Mesodermal cell (in vitro differentiated cells): Measurements from ENCODE around the gene LRRC40.
"Not testable (repeated sequence)": the region's sequence is repeated elsewhere in the genome, so short reads cannot be mapped to it uniquely, and the experiment has no call there.

Source experiments
- H3K27ac ChIP-seq: 2 replicates; pipeline ENCODE4 v1.7.0; 2013; ENCODE audit warnings: mild to moderate bottlenecking, low read depth, low read length, moderate library complexity; ENCODE audit not compliant: severe bottlenecking
- H3K36me3 ChIP-seq: 2 replicates; pipeline ENCODE4 v1.7.1; 2013; ENCODE audit warnings: mild to moderate bottlenecking, low read length, moderate library complexity; ENCODE audit not compliant: control insufficient read depth, insufficient read depth
- H3K4me1 ChIP-seq: one replicate; pipeline ENCODE4 v1.7.1; 2013; ENCODE audit warnings: mild to moderate bottlenecking, low read length; ENCODE audit not compliant: insufficient read depth, control insufficient read depth, poor library complexity, severe bottlenecking
- H3K4me3 ChIP-seq: 2 replicates; pipeline ENCODE4 v1.7.0; 2013; ENCODE audit warnings: low read length, control low read depth, mild to moderate bottlenecking; ENCODE audit not compliant: insufficient read depth, poor library complexity, severe bottlenecking; ENCODE audit errors: extremely low read depth
- H3K9me3 ChIP-seq: 2 replicates; pipeline ENCODE4 v1.7.1; 2013; ENCODE audit warnings: mild to moderate bottlenecking, low read length, moderate library complexity; ENCODE audit not compliant: control insufficient read depth
- WGBS, 2 experiments: methylation state at CpG; one replicate each; pipeline ENCODE4 v1.1.5; 2013; ENCODE audit warnings: missing lambda C conversion rate in 2 of 2; ENCODE audit not compliant: insufficient coverage in 2 of 2; 5-methylcytosine and 5-hydroxymethylcytosine counted together

Gene LRRC40

DNA sequence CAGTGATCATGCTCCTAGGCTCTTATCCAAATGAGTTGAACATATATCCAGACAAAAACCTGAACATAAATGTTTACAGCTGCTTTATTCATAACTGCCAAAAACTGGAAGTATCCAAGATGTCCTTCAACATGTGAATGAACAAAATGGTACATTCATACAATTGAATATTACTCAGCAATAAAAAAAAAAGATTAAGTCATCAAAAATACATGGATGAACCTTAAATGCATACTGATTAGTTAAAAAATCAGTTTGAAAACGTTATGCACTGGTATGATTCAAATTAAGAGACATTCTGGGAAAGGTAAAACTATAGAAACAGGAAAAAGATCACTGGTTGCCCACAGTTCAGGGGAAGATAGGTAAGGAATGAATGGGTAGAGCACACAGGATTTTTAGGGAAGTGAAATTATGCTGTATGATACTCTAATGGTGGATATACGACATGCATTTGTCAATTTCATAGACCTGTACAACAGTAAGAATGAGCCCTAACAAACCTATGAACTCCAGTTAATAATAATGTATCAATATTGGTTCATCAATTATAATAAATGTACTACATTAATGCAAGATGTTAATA, 3.1 kb downstream of the LRRC40 start:
- no peak overlapping the region for H3K27ac ChIP-seq
- no peaks in the 10 kb centered on the region for H3K9me3 ChIP-seq
- peaks cover 6% of the 10 kb centered on the region for H3K36me3 ChIP-seq
- WGBS, 2 experiments, result 40 to 57% methylated on average over 1 of the region's 2 CpGs
- peaks cover 5% of the 10 kb centered on the region for H3K4me1 ChIP-seq
- H3K4me3 ChIP-seq, result no peak overlapping the region

DNA sequence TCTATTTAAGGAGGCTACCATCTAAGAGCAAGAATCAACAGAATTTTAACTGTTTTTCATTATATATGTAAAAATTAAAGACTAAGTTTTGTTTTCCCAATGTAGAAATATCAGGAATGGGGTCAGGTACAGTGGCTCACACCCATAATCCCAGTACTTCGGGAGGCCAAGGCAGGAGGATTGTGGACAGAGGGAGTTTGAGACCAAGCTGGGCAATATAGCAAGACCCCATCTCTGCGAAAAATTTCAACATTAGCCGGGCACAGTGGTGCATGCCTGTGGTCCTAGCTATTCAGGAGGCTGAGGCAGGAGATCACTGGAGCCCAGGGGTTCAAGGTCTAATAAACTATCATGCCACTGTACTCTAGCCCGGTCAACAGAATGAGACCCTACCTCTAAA, 5.3 kb downstream of the LRRC40 start:
- peaks cover 4% of the 10 kb centered on the region for H3K36me3 ChIP-seq
- H3K9me3 ChIP-seq, result no peaks in the 10 kb centered on the region
- WGBS, 2 experiments, result 100% methylated on average over 1 of the region's 4 CpGs
- no peak overlapping the region for H3K4me3 ChIP-seq
- H3K27ac ChIP-seq, result no peak overlapping the region
- peaks cover 5% of the 10 kb centered on the region for H3K4me1 ChIP-seq

DNA sequence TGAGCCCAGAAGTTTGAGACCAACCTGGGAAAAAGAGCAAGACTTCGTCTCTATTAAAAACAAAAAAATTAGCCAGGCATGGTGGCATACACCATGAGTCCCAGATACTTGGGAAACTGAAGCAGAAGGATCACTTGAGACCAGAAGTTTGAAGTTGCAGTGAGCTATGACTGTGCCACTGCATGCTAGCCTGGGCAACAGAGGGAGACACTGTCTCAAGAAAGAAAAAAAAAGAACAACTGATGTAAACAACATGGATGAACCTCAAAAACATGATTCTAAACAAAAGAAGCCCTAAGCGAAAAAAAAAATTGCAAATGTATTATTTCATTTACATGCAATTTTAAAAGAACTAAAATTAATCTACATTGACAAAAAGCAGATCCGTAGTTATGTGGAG, 9.0 kb downstream of the LRRC40 start:
- Histone ChIP-seq H3K36me3 (peaks cover 4% of the 10 kb centered on the region), H3K27ac (no peak overlapping the region), H3K4me3 (no peak overlapping the region), H3K9me3 (no peaks in the 10 kb centered on the region), H3K4me1 (no peaks in the 10 kb centered on the region)
- whole genome bisulfite sequencing, 2 experiments, result 78% methylated on average over 1 of the region's 3 CpGs; no CpG with 5 or more reads in 1 of the 2 experiments

DNA sequence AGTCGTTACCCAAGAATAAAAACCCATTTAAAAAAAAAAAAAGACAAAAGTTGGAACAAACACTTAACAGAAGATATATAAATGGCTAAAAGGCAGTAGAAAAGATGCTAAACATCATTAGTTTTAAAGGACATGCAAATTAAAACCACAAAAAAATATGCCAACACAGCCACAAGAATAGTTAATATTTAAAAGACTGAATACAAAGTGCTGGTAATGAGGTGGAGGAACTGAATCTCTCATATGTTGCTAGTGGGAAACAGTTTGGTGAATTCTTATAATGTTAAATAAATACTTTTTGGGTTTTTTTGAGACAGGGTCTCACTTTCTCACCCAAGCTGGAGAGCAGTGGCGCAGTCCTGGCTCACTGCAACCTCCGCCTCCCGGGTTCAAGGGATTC, 10.0 kb downstream of the LRRC40 start:
- H3K36me3 ChIP-seq, result no peaks in the 10 kb centered on the region
- no peak overlapping the region for H3K27ac ChIP-seq
- H3K4me1 ChIP-seq, result no peaks in the 10 kb centered on the region
- no peak overlapping the region for H3K4me3 ChIP-seq
- H3K9me3 ChIP-seq, result no peaks in the 10 kb centered on the region
- WGBS, 2 experiments, result 100% methylated on average over 3 of the region's 4 CpGs

DNA sequence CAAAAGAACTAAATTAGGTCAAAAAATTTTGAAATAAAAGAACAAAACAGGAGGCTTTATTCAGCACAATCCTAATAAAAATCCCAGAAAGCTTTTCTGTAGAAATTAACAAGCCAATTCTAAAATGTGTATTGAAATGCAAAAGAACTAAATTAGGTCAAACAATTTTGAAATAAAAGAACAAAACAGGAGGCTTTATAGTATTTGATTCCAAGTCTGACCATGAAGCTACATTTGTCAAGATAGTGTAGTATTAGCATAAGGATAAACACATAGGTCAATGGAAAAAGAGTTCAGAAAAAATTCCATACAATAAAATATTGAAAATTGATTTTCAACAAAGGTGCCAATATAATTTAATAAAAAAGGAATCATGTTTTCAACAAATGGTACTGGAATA, 10.8 kb downstream of the LRRC40 start:
- Histone ChIP-seq H3K9me3 (no peaks in the 10 kb centered on the region), H3K4me1 (no peaks in the 10 kb centered on the region), H3K36me3 (no peaks in the 10 kb centered on the region), H3K4me3 (no peak overlapping the region), H3K27ac (no peak overlapping the region)

DNA sequence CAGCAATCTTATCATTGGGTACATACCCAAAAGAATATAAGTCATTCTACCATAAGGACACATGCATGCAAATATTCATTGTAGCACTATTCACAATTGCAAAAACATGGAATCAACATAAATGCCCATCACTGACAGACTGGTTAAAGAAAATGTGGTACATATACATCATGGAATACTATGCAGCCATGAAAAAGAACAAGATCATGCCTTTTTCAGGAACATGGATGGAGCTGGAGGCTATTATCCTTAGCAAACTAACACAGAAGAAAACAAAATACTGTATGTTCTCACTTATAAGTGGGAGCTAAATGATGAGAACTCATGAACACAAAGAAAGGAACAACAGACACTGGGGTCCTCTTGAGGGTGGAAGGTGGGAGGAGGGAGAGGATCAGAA, 12.9 kb downstream of the LRRC40 start:
- H3K36me3 ChIP-seq, result peaks cover 12% of the 10 kb centered on the region
- H3K4me3 ChIP-seq, result not testable (repeated sequence)

DNA sequence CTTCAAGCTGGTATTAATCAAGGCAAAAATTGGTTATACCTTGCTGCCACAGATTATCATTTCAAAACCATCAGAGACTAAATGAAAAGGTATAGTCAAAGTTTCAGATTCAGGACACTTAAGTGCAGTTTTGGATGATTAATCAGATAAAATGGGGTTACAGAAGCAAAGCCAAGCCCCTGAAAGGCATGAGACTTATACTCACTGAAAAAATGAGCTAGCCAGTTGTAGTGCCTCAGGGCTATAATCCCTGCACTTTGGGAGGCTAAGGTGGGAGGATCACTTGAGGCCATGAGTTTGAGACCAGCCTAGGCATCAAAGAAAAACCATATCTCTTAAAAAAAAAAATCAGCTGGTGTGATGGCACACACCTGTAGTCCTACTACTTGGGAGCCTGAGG, 15.2 kb downstream of the LRRC40 start:
- Histone ChIP-seq H3K9me3 (no peaks in the 10 kb centered on the region), H3K4me1 (no peaks in the 10 kb centered on the region), H3K27ac (no peak overlapping the region), H3K4me3 (no peak overlapping the region), H3K36me3 (peaks cover 12% of the 10 kb centered on the region)

More for the DNA sequence above, 12.9 kb downstream of the LRRC40 start:
- not testable (repeated sequence) for H3K4me1 ChIP-seq, H3K9me3 ChIP-seq, H3K27ac ChIP-seq

DNA sequence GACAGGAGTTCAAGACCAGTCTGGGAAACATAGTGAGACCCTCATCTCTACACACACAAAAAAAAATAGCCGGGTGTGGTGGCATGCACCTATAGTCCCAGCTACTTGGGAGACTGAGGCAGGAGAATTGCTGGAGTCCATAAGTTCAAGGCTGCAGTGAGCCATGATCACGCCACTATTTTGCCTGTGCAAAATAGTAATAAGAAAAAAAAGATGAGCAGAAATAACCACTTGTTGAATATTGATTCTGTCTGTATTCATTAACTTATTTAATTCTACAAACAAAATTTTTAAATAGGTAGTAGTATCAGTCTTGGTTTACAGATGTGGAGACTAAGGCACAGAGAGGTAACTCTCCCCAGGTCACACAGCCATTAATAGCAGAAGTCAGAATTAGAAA, 16.9 kb downstream of the LRRC40 start:
- no peaks in the 10 kb centered on the region for H3K4me1 ChIP-seq
- no peak overlapping the region for H3K4me3 ChIP-seq
- 80% methylated on average over 1 of the region's 2 CpGs; no CpG with 5 or more reads in 1 of the 2 experiments for WGBS, 2 experiments
- H3K9me3 ChIP-seq, result no peaks in the 10 kb centered on the region
- peaks cover 21% of the 10 kb centered on the region for H3K36me3 ChIP-seq
- no peak overlapping the region for H3K27ac ChIP-seq

DNA sequence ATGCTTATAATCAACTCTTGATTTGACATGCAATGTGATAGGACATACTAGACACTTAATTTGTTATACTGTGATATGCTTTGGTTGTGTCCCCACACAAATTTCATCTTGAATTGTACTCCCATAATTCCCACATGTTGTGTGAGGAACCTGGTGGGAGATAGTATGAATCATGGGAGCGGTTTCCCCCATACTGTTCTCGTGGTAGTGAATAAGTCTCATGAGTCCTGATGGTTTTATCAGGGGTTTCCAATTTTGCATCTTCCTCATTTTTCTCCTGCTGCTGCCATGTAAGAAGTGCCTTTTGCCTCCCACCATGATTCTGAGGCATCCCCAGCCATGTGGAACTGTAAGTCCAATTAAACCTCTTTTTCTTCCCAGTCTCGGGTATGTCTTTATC, 20.2 kb downstream of the LRRC40 start:
- H3K4me3 ChIP-seq, H3K9me3 ChIP-seq, H3K27ac ChIP-seq, H3K4me1 ChIP-seq: not testable (repeated sequence)
- H3K36me3 ChIP-seq, result peaks cover 21% of the 10 kb centered on the region
- WGBS, 2 experiments, result 87 to 97% methylated on average over 2 to 3 of the region's 3 CpGs

DNA sequence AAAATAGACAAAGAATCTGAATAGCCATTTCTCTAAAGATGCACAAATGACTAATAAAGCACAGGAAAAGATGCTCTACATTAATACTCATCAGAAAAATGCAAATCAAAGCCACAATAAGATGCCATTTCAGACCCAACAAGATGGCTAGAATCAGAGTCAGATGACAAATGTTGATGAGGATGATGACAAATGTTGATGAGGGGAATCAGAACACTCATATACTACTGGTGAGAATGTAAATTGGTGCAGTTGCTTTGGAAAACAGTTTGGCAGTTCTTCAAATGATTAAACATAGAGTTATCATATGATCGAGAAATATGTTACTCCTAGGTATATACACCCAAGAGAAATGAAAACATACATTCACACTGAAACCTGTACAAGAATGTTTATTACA, 33.9 kb downstream of the LRRC40 start:
- H3K4me3 ChIP-seq, result no peak overlapping the region
- peaks cover 17% of the 10 kb centered on the region for H3K36me3 ChIP-seq
- H3K9me3 ChIP-seq, result no peaks in the 10 kb centered on the region
- peaks cover 15% of the 10 kb centered on the region for H3K4me1 ChIP-seq
- no CpG with 5 or more reads among the region's 1 CpG for WGBS, 2 experiments
- H3K27ac ChIP-seq, result no peak overlapping the region

DNA sequence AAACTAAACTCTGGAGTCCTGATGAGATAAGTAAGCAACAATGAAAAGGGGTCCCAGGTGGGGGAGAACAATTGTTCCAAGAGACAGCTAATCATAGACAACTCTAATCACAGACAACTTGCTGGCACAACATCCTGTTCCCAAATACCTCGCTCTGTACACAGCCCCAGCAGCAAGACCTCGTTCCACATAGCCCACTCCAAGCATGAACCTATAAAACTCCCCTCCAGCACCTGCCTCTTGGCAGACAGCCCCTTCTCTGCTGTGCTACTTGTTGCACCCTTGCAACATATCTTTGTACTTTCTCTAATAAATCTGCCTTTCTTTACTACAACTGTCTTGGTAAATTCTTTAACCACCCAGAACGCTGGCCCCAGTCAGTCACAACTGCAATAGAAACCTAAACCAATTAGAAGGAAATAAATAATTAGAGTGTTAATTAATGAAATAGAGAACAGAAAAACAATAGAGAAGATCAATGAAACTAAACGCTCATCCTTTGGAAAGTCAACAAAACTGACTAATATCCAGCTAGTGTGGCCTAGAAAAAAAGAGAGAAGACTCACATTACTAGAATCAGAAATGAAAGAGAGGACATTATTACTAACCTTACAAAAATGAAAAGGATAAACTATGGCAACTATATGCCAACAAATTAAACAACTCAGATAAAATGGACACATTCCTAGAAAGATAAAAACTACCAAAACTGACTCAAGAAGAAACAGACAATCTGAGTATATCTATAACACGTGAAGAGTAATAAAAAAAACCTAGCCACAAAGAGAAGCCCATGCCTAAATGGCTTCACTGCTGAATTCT, 36.1 kb downstream of the LRRC40 start:
- peaks cover 15% of the 10 kb centered on the region for H3K4me1 ChIP-seq
- no peaks in the 10 kb centered on the region for H3K9me3 ChIP-seq
- H3K4me3 ChIP-seq, result no peak overlapping the region
- H3K27ac ChIP-seq, result peak overlapping the region; percentile 6
- H3K36me3 ChIP-seq, result peaks cover 11% of the 10 kb centered on the region
- 89 to 94% methylated on average over 2 of the region's 5 CpGs for WGBS, 2 experiments
